NCI-H526 treated with DMSO at 0.1 percent for 48 hours (cell line): ENCODE measurements around the gene ADRA1B.
"Not testable (repeated sequence)": the region's sequence is repeated elsewhere in the genome, so short reads cannot be mapped to it uniquely, and the experiment has no call there.

Source experiments
- DNase-seq: peaks from one replicate; lab custom pipeline; 2025; lab: John Stamatoyannopoulos, UW

Gene ADRA1B

DNA sequence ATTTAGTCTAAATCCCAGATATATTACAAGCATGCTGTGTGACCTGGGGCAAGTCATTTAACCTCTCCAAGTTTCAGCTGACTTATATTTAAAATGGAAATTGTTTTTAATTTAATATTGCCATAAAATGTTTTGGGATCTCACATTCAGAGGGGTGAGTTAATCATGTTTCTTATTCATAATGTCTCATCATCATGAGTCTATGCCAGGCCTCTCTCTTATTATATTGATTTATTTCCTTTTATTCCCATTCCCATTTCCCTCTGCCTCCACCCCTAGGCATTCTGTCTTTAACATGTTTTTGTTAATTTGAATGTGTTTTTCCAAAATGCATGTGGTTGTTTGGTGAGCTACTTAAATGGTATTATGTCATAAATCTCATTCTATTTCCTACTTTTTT lies 53.7 kb downstream of the ADRA1B start:
- DNase-seq: no peak

DNA sequence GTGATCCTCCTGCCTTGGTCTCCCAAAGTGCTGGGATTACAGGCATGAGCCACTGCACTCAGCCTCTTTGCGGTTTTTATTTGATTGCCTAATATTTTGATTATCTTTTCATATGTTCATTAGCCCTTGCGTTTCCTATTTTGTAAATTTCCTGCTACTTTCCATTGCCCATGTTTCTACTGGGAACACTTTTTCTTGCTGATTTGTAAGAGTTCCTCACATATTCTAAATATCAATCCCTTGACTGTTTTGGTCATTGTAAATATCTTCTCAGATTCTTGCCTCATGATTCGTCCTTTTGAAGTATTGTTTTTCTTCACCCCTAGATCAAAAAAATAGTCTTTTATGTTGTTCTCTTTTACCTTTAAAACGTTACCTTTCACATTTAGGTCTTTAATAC lies 54.8 kb downstream of the ADRA1B start:
- no peak for DNase-seq

DNA sequence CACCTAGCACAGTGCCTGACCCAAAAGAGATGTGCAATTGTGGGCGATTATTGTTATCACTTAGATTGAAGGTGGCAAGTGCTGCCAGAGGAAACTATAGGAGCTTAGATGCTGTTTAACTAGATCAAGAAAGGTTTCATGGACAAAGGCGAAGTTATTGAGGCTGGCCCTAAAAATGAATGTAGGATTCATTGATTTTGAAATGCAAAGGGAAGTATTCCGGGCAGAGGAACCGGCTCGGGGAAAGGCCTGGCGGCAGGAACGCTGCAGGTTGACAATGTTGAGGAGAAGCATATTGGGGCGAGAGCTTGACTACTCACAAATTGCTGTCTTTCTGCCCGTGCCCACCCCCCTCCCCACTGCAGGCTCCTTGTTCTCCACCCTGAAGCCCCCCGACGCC lies 55.2 kb downstream of the ADRA1B start:
- no peak for DNase-seq

DNA sequence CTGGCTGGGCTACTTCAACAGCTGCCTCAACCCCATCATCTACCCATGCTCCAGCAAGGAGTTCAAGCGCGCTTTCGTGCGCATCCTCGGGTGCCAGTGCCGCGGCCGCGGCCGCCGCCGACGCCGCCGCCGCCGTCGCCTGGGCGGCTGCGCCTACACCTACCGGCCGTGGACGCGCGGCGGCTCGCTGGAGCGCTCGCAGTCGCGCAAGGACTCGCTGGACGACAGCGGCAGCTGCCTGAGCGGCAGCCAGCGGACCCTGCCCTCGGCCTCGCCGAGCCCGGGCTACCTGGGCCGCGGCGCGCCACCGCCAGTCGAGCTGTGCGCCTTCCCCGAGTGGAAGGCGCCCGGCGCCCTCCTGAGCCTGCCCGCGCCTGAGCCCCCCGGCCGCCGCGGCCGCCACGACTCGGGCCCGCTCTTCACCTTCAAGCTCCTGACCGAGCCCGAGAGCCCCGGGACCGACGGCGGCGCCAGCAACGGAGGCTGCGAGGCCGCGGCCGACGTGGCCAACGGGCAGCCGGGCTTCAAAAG lies 55.7 kb downstream of the ADRA1B start:
- no peak for DNase-seq

DNA sequence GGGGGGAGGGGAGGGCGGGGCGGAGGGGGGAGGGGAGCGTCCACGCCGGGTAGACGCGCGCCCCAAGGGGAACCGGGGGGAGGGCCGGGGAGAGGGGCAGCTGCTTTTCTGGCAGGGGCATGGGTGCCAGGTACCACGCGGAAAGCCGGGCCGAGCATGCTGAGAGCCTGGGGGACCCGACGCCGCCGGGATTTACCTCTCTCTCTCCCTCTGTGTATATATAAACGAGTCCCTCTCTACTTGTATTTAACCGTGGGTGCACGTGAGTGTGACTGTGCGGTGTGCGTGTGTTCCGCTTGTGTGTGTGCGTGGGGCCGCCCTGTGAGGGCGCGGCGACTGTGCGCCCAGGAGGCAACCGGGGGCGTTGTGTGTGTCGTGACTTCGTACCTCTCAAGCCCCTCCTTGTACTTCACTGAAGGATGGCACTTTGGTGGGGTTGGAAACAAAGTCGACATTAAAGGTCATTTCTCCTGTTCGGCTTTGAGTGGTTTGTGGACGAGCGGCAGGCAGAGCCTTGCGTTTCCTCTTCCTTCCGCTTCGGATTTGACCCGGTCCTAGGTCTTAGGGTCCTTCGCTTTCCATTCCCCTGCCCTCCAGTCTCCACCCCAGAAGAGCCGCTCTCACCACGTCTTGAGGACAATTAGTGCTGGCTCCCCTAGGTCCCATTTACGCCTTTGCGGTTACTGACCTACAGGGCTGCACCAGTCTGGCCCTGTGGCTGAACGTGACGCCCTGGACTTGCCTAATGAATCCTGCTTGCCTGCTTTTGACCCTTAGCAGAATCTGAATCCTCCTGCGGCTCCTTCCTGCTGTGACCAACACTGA lies 56.5 kb downstream of the ADRA1B start:
- no peak for DNase-seq

DNA sequence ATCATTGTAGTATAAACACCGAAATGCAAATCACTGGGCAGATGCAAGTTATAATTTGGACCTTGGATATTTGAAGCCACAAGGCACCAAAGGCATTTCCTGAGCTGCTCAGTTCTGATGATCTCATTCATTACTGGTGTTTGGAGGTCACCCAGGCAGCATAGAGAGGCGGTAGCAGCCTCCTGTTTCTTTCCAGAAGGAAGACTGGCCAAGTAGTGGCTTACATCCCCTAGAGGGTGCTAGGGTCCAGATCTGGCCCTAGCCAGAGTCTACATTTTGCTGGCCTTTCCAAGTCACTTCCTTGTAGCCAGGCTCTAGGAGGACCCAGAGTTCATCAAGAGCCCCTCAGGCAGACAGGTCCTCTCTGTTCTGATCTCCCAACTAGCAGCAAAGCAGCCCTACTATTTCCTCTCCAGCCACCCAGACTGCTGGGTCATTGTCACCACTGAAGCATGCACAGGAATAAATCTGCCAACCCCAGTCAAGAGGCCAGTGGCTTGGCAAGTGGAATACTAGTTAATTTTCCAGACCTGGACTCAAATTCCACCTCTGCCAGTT lies 59.3 kb downstream of the ADRA1B start:
- no peak for DNase-seq

DNA sequence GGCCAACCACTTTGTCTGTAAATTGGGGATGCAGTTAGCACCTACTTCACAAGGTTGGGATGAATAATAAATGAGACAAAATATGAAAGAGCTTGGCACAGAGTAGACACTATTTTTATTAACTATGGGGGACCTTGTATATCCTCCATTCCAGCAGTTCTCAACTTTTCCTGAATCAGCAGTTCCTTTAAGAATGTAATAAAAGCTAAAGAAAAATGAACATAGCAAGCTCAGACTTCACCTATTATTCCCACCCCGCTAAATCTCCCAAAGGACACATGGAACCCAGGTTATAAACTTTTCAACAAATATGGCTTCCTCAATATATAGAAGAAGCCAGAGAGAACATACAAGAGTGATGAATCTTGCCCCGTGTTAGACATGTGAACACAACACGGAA lies 60.6 kb downstream of the ADRA1B start:
- DNase-seq: no peak

DNA sequence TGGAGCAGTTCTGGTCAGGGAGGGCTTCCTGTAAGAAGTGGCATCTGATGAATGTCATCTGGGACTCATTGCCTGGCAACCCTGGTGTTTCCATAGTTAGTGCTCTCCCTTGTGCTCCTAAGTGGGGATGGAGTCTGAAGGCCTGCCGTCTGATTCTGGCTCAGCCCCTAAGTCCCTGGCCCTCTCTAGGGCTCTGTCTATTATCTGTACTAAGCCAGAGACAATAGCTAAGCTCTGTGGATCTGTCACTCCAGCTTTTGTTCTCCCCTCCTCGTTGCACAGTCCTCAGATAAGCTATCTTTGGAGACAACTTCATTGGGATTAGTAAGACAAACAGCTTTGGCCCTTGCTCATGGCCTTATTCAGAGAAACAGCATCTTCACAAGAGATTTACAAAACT lies 62.1 kb downstream of the ADRA1B start:
- no peak for DNase-seq

DNA sequence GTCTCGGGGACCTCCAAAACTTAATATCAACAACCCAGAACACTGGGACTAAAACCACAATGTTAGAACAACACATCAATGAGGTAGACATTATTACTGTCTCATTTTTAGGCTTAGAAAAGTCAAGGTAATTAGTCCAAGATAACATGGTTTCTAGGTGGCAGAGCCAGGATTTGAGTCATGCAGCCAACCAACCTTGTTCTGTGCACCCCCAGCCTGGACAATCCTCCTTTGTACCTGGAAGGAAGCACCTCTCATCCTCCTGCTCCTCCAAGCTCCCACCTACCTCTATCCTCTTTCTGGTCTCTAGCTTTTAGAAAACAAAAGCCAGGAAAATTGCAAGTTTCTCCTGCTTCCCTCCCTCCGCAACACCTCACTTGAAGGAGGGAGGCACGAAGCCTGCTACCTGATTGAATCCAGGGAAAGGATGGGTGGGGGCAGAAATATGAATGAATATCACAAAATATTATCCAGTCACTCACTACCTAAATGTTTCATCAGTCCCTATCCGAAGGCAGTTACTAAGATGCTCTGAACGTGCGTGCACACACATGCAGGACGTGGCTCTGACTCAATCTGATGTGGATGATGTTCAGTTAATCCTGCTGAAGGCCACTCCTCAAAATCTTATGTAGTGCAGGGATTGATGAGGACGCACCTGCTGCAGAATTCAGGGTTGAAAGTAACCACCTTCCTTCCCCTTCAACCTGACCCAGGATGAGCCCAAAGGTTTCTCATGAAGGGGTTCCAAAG lies 66.3 kb downstream of the ADRA1B start:
- no peak for DNase-seq

DNA sequence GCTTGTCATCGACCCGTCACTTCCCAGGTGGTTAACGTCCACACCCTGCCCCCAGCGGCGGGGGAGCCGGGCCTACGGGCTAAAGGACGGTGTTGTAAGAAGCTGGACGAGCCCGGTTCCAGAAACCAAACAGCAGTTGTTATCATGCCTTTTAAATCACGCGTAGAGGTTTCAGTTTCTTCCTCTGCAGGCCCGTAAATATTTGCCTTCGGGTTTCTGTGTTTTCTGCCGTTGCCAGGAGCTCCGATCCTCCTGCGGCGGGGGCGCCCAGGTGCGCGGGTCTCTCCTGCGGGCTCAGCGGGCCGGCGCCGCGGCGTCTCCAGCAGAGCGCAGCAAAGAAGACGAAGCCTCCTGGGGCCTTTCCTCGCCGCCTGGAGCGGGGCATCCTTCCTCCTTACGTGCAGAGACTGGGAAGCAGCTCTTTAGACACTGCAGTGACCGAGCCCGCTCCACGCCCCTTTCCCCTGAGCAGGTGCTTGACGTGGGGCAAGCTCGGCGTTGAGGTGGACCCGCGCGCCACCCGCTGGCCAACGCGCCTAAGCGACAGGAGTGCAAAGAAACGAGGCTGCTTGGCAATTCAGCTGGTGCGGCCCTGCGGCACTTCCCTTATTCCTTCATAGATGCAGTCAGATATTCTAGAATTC lies 70.9 kb downstream of the ADRA1B start:
- DNase-seq: peak; percentile 74

DNA sequence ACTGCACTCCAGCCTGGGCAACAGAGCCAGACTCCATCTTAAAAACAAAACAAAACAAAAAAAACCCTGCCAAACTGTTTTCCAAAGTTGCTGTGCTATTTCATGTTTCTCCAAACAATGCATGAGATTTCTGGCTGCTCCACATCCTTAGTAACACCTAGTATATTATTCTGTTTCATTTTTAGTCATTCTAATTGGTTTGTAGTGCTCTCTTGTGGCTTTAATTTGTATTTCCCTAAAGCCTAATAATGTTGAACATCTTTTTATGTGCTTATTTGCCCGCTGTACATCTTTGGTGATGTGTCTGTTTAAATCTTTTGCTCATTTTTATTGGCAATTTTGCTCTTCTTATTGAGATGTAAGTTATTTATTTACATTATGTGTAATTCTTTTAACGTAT lies 74.2 kb downstream of the ADRA1B start:
- DNase-seq: no peak

DNA sequence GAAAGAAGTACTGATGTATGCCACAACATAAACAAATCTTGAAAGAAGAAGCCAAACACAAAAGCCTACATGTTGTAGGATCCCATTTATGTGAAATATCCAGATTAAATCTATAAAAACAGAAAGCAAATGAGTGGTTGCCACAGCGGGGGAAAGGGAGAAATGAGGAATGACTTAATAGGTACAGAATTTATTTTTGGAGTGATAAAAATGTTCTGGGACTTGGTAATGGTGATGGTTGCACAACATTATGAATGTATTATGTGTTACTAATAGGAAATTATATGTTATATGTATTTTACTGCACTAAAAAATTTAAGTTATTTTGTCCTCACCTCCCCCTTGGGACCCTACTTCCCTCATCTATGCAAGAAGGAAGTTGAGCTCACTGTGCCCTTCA lies 76.3 kb downstream of the ADRA1B start:
- DNase-seq: no peak

DNA sequence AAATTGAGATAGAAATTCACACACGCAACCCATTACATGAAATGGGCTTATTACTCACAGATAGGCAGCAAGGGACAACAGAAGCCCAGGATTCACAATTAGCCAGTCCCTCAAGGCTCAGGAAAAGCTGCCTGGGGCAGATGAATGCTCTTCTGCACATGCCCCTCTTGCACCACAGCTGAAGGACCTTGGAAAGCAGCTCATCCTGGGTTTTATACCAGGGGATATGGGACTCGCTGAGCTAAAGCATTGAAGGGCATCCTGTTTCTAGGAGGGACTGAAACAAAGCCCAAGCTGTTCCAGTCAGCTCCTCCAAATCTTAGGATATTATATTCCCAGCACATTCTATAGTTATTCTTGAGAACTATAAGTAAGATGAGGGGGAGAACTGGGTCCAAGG lies 76.9 kb downstream of the ADRA1B start:
- DNase-seq: no peak

DNA sequence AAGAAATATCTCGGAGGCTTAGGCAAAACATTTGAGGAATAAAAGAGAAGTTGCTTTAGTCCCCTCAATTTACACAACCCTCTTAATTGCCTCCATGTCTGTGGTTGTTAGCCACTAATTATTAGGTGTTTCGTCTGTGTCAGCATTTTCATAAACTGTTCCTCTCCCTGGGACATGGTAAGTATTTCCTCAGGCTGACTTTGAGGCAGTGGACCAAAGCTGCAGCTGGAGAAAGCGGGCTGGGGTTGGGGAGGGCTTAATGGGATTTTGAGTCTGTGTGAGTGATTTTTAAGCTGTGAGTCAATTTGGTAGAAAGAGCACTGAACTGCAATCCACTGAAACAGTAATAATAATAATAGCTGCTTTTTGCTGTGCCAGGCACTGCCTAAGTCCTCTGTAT lies 79.6 kb downstream of the ADRA1B start:
- DNase-seq: no peak

DNA sequence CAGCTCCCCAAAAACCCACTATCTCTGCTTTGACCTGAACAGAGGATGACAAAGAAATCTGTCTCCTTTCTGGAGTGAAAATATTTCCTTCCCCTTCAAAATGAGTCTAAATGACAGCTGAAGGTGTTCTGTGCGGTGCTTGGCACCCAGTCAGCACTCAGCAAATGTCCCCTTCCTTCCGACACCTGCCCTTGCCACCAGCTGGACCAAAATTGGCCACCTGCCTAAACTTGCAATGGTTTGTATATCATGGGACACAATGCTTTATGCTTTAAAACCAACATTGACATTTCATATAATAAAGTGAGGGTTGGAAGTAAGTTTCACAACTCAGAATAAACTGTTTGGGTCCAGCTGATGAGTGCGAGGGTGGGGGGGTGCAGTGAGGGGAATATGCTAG lies 85.2 kb downstream of the ADRA1B start:
- DNase-seq: no peak

DNA sequence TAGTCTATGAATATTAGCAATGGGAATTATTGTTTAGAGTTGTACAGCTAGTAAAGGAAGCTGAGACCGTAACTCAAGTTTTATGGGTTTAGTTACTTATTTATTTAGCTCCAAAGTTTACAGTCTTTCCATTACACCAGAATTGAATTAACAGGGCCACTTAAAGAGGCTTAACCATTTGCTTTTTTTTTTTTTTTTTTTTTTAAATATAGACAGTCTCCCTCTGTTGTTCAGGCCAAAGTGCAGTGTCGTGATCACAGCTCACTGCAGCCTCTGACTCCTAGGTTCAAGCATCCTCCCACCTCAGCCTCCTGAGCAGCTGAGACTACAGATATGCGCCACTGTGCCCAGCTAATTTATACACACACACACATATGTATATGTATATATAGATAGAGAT lies 91.2 kb downstream of the ADRA1B start:
- DNase-seq: no peak

DNA sequence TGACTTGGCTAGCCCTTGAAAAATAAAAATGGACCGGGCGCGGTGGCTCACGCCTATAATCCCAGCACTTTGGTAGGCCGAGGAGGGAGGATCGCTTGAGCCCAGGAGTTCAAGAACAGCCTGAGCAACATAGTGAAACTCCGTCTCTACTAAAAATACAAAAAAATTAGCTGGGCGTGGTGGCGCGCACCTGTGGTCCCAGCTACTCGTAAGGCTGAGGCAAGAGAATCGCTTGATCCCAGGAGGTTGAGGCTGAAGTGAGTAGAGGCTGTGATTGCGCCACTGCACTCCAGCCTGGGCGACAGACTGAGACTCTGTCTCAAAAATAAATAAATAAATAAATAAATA lies 92.2 kb downstream of the ADRA1B start:
- DNase-seq: not testable (repeated sequence)

DNA sequence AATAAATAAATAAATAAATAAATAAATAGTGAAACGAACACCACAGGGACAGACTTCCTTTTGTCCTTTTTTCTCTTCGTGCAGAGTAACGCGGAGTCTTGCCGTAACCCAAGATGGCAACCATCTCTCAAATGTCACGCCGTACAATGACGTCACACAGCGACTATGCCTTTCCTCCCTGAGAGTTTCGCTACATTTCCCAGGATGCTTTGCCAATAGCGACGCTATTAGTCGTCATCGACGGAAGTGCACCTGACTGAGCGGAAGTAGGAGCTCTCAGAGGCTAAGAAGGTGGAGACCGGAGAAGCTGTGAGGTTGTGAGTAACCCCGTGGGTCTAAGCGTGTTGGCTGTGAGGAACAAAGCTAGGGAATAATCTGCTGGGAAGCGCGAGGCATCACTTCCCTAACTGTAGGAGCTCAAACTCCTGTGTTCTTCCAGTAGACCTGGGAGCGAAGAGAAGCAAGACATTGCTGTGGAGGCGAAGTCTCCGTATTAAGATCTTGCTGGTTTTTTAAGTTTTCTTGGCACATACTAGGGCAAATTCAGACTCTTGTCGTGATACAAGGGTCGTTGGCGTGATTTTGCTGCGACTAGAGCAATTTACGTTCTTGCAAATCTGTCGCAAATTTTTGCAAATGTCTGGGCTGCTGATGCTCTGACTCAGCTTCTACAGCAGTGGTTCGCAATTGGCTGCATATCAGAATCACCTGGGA lies 92.8 kb downstream of the ADRA1B start, which contains the start of gene TTC1:
TSS of gene TTC1 (plus strand) at position 263 of the 714 bp plus-strand sequence. CDS start 1,390 bp downstream, outside the sequence.
- DNase-seq: peak; percentile 91

DNA sequence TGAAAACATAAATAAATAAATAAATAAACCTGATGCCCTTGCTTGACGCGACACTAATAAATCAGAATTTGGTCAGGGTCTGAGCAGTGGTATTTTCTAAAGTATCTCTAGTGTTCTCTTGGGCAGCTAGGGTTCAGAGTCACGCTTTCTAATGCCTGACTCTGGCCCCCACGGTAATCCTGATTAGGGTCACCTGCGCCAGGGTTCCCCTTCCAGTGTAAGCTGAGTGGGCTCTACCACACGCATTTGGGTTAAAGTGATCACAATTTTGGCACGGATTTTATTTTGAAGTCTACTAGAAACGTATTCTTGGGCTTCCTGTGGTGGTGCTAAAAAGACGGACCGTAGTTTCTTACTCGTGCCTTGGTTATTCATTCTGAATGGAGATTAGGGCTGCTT lies 93.3 kb downstream of the ADRA1B start:
- no peak for DNase-seq

DNA sequence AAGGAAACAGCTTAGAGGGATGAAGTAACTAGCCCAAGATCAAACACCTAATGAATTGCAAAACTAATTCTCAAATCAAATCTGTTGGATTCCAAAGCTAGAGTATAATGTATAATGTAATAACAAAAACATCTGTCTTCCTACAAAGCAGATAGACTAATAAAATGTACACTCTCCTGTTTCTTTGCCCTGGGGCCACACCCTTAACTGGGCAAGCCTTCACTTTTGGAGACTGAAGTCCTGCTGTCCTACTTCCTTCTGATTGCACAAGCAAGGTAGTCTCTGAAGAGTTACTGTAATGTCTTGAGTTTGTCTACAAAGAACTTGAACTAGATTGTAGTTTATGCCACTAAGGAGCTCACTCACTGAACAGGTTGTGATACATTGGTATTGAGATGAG lies 95.2 kb downstream of the ADRA1B start:
- DNase-seq: no peak

DNA sequence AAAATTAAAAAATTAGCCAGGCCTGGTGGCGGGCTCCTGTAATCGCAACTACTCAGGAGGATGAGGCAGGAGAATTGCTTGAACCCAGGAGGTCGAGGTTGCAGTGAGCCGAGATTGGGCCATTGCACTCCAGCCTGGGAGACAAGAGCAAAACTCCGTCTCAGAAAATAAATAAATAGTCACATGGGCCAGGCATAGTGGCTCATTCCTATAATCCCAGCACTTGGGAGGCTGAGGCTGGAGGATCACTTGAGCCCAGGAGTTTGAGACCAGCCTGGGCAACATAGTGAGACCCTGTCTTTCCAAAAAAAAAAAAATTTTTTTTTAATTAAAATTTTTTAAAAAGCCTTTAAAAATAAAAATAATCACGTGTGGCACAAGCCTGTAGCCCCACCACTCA lies 97.9 kb downstream of the ADRA1B start:
- not testable (repeated sequence) for DNase-seq
